ENCODE measurements around the gene TMEM132C. TPM values are rescaled to one million over a fixed set of nuclear protein-coding genes. Genes with fewer than 3 reads are reported as not detected.

The TMEM132C gene
- total and polyA plus RNA-seq, 2 of the 4 experiments (the other 2 are of a cell fraction): not detected

DNA sequence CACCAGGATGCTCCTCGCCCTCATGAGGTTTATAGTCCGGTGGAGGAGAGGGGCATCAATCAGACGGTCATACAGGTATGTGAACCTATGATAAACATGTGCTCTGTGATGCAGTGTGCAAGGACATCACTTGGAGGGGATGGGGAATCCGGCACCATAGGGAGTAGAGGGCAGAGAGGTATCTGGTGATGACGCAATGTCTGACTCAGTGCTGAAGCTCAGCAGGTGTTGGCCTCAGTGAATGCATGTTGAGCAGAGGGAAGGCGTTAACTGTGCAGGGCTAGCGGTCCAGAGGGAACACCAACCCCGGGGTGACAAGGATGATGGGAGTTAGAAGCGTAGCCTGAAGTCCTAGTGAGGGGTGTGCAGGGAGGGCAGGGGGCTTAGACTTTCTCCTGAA, 200.9 kb downstream of the TMEM132C start:
- Histone ChIP-seq H3K4me2 (ENCODE audit: low read depth, low read length) (no peak overlapping the region), H4K20me1 (ENCODE audit: insufficient read depth, low read length) (no peaks in the 10 kb centered on the region), H3K56ac (ENCODE audit: extremely low read depth, insufficient read depth, low read length) (no peak overlapping the region), H2BK20ac (ENCODE audit: low read depth, low read length) (no peak overlapping the region), H4K5ac (ENCODE audit: low read depth, low read length) (no peak overlapping the region), H4K8ac (ENCODE audit: low read depth in 2 of 2, low read length in 2 of 2) (no peak overlapping the region), H4K91ac (ENCODE audit: insufficient read depth, low read depth, low read length) (no peak overlapping the region), H3K4me1 (ENCODE audit: control insufficient read depth, insufficient read depth, low read length) (no peaks in the 10 kb centered on the region), H3K9me3 (ENCODE audit: control insufficient read depth, insufficient read depth, low read length) (peaks cover 35% of the 10 kb centered on the region), H3K27ac (ENCODE audit: insufficient read depth, low read length) (no peak overlapping the region), H3K4ac (ENCODE audit: low read depth, low read length) (no peak overlapping the region), H3K27me3 (ENCODE audit: control insufficient read depth, insufficient read depth, low read length) (no peaks in the 10 kb centered on the region), H2BK120ac (ENCODE audit: low read depth, low read length) (no peak overlapping the region), H3K23ac (ENCODE audit: low read depth, low read length) (no peak overlapping the region), H3K4me3 (ENCODE audit: insufficient read depth, low read depth, low read length) (no peak overlapping the region), H2AFZ (replicated peaks; ENCODE audit: low read length, poor library complexity) (no peak overlapping the region), H3K14ac (replicated peaks; ENCODE audit: low read depth, low read length) (no peak overlapping the region), H3K9ac (ENCODE audit: low read depth, low read length) (no peak overlapping the region), H2BK5ac (ENCODE audit: low read depth, low read length, poor library complexity, severe bottlenecking) (no peak overlapping the region), H3K79me1 (ENCODE audit: low read depth in 1 of 2, low read length in 2 of 2) (no peaks in the 10 kb centered on the region), H2AK9ac (replicated peaks; ENCODE audit: low read depth, low read length, poor library complexity) (no peak overlapping the region), H3K9me1 (ENCODE audit: insufficient read depth, low read length) (no peaks in the 10 kb centered on the region), H3K18ac (ENCODE audit: low read depth, low read length) (no peak overlapping the region), H3K36me3 (ENCODE audit: control insufficient read depth, insufficient read depth, low read length) (no peaks in the 10 kb centered on the region), H2BK15ac (ENCODE audit: low read depth, low read length) (no peak overlapping the region), H2AK5ac (ENCODE audit: low read depth, low read length) (no peak overlapping the region)
- ChIA-PET CTCF (no interaction called here), POLR2A (ENCODE audit: unreplicated experiment) (no interaction called here)
- WGBS, 2 experiments (ENCODE audit: extremely low coverage in 2 of 2, insufficient read length in 1 of 2): 60% methylated on average over 5 of the region's 9 CpGs; no CpG with 5 or more reads in 1 of the 2 experiments
- TF ChIP-seq, protein P1, sequence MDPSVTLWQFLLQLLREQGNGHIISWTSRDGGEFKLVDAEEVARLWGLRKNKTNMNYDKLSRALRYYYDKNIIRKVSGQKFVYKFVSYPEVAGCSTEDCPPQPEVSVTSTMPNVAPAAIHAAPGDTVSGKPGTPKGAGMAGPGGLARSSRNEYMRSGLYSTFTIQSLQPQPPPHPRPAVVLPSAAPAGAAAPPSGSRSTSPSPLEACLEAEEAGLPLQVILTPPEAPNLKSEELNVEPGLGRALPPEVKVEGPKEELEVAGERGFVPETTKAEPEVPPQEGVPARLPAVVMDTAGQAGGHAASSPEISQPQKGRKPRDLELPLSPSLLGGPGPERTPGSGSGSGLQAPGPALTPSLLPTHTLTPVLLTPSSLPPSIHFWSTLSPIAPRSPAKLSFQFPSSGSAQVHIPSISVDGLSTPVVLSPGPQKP (IDR thresholded peaks at IDR 0.05; ENCODE audit: borderline replicate concordance, low read depth, low read length): no peak
- no peak for TF ChIP-seq NFE2L2 (IDR thresholded peaks at IDR 0.05; ENCODE audit: low read depth, low read length)
- peak; percentile 60 for TF ChIP-seq CEBPB (IDR thresholded peaks at IDR 0.05; ENCODE audit: low read depth, low read length)
- no peak for TF ChIP-seq SMC3 (IDR thresholded peaks at IDR 0.05; ENCODE audit: low read depth, low read length)
- no peak for TF ChIP-seq MAZ (IDR thresholded peaks at IDR 0.05; ENCODE audit: borderline replicate concordance, low read depth, low read length)
- TF ChIP-seq, protein P2, sequence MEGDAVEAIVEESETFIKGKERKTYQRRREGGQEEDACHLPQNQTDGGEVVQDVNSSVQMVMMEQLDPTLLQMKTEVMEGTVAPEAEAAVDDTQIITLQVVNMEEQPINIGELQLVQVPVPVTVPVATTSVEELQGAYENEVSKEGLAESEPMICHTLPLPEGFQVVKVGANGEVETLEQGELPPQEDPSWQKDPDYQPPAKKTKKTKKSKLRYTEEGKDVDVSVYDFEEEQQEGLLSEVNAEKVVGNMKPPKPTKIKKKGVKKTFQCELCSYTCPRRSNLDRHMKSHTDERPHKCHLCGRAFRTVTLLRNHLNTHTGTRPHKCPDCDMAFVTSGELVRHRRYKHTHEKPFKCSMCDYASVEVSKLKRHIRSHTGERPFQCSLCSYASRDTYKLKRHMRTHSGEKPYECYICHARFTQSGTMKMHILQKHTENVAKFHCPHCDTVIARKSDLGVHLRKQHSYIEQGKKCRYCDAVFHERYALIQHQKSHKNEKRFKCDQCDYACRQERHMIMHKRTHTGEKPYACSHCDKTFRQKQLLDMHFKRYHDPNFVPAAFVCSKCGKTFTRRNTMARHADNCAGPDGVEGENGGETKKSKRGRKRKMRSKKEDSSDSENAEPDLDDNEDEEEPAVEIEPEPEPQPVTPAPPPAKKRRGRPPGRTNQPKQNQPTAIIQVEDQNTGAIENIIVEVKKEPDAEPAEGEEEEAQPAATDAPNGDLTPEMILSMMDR (conservative IDR thresholded peaks at IDR 0.05; ENCODE audit: low read depth, low read length): no peak
- intact Hi-C loops (cut with micrococcal nuclease): no loop called here
- in situ Hi-C loops (cut with MboI; ENCODE audit: low sequenced_read_pairs): no loop called here
- ATAC-seq (ENCODE audit: low read depth): no peak
- dilution Hi-C loops (cut with HindIII; ENCODE audit: low sequenced_read_pairs, unreplicated experiment): no loop called here
- BruUV-seq (replicated peaks): no TSS peak
- DNase-seq: no peak

Data from IMR-90 (cell line).